Measurements from ENCODE around the gene OXER1.

OXER1 gene

DNA sequence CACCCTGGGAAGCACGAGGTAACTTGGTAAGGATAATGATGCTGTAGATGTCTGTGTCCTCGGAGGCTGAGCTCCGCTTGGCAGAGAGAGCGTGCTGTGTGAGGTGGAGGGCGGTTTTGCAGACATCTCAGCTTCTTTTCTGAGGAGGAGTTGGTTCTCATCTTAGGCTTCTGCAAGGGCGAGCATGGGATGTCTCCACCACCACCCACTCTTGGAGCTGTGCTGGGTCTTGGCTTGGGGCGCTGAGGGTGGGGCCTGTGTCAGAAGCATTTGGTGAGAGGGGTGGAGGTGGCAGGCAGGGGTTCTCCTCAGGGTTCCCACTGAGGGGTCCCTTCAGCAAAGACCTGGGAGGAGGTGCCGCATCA is 9.2 kb downstream of the OXER1 start:
- Histone ChIP-seq H3K4me1 (no peaks in the 10 kb centered on the region), H3K9ac (no peak overlapping the region), H3K9me3 (ENCODE audit: control insufficient read depth, low read length) (no peaks in the 10 kb centered on the region), H3K27ac (no peak overlapping the region), H3K36me3 (ENCODE audit: control insufficient read depth, insufficient read depth, low read length) (no peaks in the 10 kb centered on the region), H3K4me2 (ENCODE audit: low read length) (no peak overlapping the region), H2AFZ (no peak overlapping the region), H3K27me3 (ENCODE audit: control insufficient read depth, insufficient read depth, low read length) (no peaks in the 10 kb centered on the region), H3K4me3 (ENCODE audit: low read depth, low read length) (no peak overlapping the region), H3K79me2 (no peaks in the 10 kb centered on the region)
- TF ChIP-seq, protein P1, sequence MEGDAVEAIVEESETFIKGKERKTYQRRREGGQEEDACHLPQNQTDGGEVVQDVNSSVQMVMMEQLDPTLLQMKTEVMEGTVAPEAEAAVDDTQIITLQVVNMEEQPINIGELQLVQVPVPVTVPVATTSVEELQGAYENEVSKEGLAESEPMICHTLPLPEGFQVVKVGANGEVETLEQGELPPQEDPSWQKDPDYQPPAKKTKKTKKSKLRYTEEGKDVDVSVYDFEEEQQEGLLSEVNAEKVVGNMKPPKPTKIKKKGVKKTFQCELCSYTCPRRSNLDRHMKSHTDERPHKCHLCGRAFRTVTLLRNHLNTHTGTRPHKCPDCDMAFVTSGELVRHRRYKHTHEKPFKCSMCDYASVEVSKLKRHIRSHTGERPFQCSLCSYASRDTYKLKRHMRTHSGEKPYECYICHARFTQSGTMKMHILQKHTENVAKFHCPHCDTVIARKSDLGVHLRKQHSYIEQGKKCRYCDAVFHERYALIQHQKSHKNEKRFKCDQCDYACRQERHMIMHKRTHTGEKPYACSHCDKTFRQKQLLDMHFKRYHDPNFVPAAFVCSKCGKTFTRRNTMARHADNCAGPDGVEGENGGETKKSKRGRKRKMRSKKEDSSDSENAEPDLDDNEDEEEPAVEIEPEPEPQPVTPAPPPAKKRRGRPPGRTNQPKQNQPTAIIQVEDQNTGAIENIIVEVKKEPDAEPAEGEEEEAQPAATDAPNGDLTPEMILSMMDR (IDR thresholded peaks at IDR 0.05): no peak

DNA sequence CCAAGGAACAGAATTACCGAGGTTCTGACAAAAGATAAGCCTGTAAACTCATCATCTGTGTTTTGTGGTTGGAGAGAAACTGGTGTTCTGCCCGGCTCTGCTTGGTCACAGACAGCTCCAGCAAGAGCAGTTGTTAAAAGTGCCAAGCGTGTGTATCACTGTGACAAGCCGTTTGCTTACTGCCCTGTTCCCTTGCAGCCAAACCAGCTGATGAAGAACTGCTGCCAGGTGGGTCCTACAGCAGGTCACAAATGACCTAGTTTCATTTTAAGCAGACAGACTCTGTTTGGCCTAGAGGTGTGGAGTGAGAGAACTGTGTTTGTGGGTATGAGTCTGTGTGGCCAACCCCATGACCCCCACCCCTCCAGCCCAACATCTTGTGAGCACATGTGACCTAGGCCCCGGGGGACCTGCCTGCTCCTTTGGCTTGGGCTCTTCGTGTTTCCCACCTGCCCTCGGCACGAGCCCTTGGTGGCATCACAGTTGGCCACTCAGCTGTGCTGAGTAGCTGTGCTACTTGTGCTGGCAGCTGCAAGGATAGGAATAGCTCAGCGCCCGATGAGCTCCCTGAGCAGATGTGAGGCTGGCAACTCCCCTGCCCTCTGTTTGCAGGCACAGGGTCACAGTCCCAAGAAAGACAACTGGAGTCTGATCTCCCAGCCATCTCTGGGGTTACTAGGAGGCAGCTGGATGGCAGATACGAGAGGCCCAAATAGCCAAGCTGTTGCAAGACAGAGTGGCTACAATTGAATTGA is 9.7 kb downstream of the OXER1 start:
- Histone ChIP-seq H3K4me3 (ENCODE audit: low read depth, low read length) (no peak overlapping the region), H3K36me3 (ENCODE audit: control insufficient read depth, insufficient read depth, low read length) (no peaks in the 10 kb centered on the region), H3K27ac (no peak overlapping the region), H2AFZ (no peak overlapping the region), H3K9me3 (ENCODE audit: control insufficient read depth, low read length) (no peaks in the 10 kb centered on the region), H3K4me1 (no peaks in the 10 kb centered on the region), H3K27me3 (ENCODE audit: control insufficient read depth, insufficient read depth, low read length) (no peaks in the 10 kb centered on the region), H3K79me2 (no peaks in the 10 kb centered on the region), H3K9ac (no peak overlapping the region), H3K4me2 (ENCODE audit: low read length) (no peak overlapping the region)
- TF ChIP-seq, protein P1 (IDR thresholded peaks at IDR 0.05): no peak

DNA sequence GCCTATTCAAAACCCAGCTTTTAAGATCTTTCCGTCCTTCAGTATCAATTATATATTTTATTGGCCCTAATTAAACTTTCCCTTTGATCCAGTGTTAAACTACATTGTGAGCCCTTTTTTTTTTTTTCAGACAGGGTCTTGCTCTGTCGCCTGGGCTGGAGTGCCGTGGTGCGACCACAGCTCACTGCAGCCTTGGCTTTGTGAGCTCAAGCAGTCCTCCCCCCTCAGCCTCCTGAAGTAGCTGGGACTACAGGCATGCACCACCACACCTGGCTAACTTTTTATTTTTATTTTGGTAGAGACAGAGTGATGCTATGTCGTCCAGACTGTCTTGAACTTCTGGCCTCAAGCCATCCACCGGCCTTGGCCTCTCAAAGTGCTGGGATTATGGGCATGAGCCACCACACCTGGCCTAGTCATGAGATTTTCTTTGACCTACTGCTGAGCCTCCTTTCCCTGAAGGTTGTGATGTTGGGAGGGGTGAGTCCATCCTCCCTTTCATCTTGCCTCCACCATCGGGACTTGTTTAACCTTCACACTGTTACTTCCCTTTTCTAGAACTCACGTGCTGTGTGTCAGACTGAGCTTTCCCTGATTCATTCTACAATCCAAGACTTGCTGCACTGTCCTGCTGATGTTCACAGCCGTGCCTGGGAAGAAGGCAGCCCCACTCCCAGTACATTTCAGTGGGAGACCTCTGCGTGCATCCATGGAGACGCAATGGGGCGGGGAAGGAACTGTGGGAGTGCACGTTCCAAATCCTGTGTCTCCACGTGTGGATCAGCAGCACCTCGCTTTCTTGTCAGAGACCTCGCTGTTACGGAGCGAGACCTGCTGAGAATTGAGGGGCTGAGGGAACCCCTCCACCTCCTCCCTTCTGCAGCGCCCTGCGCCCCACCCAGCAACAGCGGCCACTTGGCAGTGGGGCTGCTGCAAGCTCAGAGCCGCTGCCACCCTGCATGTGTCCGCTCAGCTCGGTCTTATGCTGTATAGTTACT is 10.8 kb downstream of the OXER1 start:
- no peak overlapping the region for H3K9ac ChIP-seq
- H3K4me1 ChIP-seq: no peaks in the 10 kb centered on the region

DNA sequence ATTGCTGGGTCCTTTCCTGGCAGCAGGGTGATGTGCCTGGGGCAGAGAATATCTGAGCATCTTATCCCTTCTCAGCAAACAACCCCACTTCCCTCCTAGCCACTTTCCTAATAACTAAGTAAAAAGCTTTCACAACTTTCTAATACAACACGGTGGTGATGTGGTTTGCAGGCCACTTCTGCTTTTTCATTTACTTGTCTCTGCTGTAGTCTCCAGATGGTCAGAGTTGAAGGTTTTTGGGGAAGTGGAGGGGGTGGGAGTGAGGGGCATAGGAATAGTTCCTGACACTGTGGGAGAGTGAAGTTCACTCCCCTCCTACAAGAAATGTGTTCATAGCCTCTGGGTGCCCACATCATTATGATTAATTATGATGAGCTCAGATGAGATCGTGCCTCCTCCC is 11.6 kb downstream of the OXER1 start:
- Histone ChIP-seq H3K79me2 (no peaks in the 10 kb centered on the region), H3K9me3 (ENCODE audit: control insufficient read depth, low read length) (no peaks in the 10 kb centered on the region), H3K4me1 (no peaks in the 10 kb centered on the region), H3K27me3 (ENCODE audit: control insufficient read depth, insufficient read depth, low read length) (no peaks in the 10 kb centered on the region), H3K4me2 (ENCODE audit: low read length) (no peak overlapping the region), H3K36me3 (ENCODE audit: control insufficient read depth, insufficient read depth, low read length) (no peaks in the 10 kb centered on the region), H3K4me3 (ENCODE audit: low read depth, low read length) (no peak overlapping the region), H3K27ac (no peak overlapping the region), H3K9ac (no peak overlapping the region), H2AFZ (no peak overlapping the region)
- TF ChIP-seq, protein P1 (IDR thresholded peaks at IDR 0.05): no peak

More for the DNA sequence above, 10.8 kb downstream of the OXER1 start:
- no peaks in the 10 kb centered on the region for H3K9me3 ChIP-seq (ENCODE audit: control insufficient read depth, low read length)
- H2AFZ ChIP-seq: no peak overlapping the region
- H3K4me3 ChIP-seq (ENCODE audit: low read depth, low read length): no peak overlapping the region
- no peak overlapping the region for H3K4me2 ChIP-seq (ENCODE audit: low read length)
- TF ChIP-seq, protein P1 (IDR thresholded peaks at IDR 0.05): no peak
- no peaks in the 10 kb centered on the region for H3K79me2 ChIP-seq
- H3K27ac ChIP-seq: no peak overlapping the region
- H3K36me3 ChIP-seq (ENCODE audit: control insufficient read depth, insufficient read depth, low read length): no peaks in the 10 kb centered on the region
- H3K27me3 ChIP-seq (ENCODE audit: control insufficient read depth, insufficient read depth, low read length): no peaks in the 10 kb centered on the region
